Right ventricle myocardium superior (tissue), 1 donor: ENCODE measurements around the gene HSP90AA1. TPM values are rescaled to one million over a fixed set of nuclear protein-coding genes. Genes with fewer than 3 reads are reported as not detected.
"Not testable (repeated sequence)": the region's sequence is repeated elsewhere in the genome, so short reads cannot be mapped to it uniquely, and the experiment has no call there.

Experiments used
- ATAC-seq: fragments of 200-7000 bp; cut with Tn5 transposase; one replicate; pipeline ENCODE4 v1.9.1; 2020; ENCODE audit warnings: mild to moderate bottlenecking; ENCODE audit not compliant: poor library complexity
- DNase-seq: peaks from one replicate; pipeline ENCODE4 v3.0.0-alpha.2; 2020
- intact Hi-C: fragments of 100-400 bp; cut with DNase I; formaldehyde crosslinking; loops from one replicate; pipeline ENCODE4 v1.11.2; 2022
- total RNA-seq: library from RNA; stranded (reverse); fragmentation: NEBNext Ultra II Directional; extraction: Animal tissue kit (Norgen Biotek cat#: 25700); gene quantifications from one replicate; pipeline ENCODE4 v1.2.1, GENCODE V29; 2021
- donor health status: DM: no; HTN: yes; CAD: no; lungs with severe emphysema.

The HSP90AA1 gene
- total RNA-seq, 1 donor from 2014 or later, result 483 TPM

DNA sequence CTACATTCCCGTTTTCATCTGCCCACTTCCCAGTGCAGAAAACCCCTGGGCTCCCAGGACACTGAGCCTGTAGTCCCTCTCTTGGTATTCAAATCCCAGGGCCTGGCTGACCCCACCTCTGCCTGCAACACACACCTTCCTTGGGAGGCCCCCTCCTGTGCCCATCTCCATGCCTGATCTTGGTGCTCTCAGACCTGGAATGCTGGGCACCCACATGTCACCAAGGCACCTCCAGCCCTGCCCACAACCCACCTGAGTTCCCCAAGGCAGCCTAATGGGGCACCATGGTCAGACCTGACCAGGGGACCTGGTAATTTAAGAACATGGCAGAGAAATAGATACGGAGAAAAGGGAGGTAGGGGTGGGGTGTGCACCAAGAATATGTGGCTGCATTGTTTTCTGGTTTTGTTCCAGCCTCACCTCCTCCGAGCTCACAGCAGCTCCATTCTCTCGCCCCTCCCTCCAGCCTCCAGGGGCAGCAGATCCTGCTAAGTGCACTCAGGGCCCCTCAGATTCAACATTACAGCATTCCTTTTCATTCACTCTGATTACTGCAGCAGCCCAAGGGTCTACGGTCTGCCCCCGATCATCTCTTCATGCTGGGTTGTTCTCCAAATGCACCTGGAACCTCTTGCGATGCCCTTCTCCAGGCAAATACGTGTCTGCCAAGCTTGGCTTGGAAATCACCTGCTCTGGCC is 9.2 kb upstream of the HSP90AA1 start:
- no peak for ATAC-seq
- intact Hi-C loops, result loop anchor here (5.0 kb wide), 1 partner anchor 49 kb away; no protein-coding TSS in a partner anchor
- no peak for DNase-seq

DNA sequence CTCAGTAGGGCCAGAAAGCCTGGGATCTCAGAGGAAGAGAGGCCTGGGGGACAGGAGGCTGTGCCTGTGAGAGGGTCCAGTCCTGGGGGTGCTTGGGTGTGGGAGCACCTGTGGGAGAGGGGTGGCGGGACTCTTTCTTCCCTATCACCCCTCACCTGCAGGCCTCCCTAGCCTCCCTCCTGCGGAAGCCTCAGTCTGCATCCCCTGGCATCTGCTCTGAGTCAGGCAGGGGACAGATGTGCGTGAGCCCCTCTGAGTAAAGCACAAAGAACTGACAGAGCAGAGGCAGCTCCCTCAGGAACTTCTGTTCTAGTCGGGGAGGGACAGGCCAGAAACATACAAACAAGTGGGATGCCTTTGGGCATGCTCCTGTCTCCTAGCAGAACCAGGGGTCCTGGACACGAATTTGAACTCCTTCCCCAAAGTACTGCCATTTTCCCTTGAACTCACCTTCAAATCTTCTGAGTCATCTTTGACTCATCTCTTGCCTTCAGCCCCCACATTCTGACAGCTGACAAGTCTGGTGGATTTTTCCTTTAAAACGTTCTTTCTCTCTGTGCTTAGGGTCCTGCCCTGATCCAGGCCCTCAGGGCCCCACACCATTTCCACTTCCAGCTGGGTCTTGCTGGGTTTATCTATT is 8.5 kb upstream of the HSP90AA1 start:
- ATAC-seq, result no peak
- intact Hi-C loops, result loop anchor here (5.0 kb wide), 1 partner anchor 48 kb away; no protein-coding TSS in a partner anchor
- DNase-seq, result no peak

DNA sequence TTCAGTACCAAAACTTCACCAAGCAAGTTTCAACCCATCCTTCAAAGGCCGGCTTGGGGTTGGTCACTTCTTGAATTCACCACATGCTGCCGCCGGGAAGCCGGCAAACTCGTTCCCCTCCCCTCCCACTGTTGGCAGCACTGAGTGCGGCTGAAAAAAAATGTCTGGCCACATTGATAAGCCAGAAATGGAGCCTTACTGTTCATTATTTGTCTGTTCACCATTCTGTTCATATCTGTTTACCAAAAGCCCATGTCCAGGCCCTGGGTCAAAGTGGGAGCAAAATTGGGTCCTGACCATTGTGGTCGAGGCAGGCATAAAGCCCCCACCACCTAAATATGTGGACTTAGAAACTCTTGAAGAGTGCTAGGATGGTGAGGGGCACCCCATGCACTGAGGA is 7.3 kb upstream of the HSP90AA1 start:
- no peak for ATAC-seq
- intact Hi-C loops, result no loop called here
- no peak for DNase-seq

DNA sequence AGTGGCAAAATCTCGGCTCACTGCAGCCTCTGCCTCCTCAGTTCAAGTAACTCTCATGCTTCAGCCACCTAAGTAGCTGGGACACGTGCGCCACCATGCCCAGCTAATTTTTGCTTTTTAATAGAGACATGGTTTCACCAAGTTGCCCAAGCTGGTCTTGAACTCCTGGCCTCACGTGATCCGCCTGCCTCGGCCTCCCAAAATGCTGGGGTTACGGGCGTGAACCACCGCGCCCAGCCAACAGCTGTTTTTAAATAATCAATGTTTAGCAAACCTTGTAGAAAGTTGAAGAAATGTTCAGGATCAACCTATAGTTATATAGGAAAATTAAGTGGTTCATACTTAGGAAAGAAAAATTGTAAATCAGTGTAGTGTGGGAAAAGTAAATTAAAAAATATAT is 6.0 kb upstream of the HSP90AA1 start:
- DNase-seq, result no peak
- intact Hi-C loops, result no loop called here
- no peak for ATAC-seq

DNA sequence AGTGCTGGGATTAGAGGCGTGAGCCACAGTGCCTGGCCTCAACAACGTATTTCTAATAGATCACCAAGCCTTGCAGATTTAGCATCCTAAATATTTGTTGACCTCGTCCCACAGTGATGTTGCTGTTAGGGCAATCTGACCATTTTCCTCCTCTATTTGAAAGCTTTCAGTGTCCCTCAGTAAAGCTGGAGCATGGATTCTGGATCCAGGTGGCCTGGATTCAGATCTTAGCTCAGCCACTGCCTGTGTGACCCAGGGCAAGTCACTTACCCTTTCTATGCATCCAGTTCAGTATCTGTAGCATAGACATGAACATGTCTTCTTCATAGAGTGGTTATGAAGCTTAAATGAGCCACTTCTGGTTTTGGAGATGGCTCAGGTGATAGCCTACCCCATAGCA is 3.9 kb upstream of the HSP90AA1 start:
- intact Hi-C loops, result no loop called here
- no peak for ATAC-seq

DNA sequence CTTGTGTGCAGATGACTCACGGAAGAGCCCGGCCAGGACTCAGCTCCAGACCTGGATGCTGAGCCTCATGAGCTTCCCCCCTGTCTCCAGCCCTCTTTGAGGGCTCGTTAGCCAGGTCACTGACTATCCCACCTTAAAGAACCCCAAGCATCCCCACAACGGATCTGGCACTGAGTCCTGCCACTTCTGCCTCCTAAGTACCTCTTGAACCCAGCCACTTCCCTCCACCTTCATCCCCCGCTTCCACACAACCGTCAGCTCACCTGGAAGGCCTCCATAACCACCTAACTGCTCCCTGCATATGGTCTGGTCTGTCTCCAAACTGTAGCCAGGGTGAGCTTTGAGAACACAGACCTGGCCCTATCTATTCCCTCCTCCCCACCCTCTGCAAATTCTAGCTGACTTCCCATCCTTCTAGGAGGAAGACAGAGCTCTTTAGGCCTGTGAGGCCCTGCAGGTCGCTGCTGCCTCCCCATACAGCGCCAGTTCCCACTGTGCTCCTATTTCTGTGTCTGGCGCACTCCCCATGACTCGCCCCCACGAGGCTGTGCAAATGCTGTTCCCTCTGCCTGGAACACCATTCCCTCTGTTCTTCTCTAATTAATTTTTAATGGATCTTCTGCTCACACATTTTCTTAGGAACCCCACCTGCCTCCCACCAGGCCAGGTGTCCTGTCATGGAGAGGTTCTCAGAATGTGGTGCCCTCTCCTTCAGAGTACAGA is 2.9 kb upstream of the HSP90AA1 start:
- ATAC-seq (no peak), DNase-seq (no peak)
- intact Hi-C loops, result no loop called here

More for the DNA sequence above, 3.9 kb upstream of the HSP90AA1 start:
- no peak for DNase-seq

DNA sequence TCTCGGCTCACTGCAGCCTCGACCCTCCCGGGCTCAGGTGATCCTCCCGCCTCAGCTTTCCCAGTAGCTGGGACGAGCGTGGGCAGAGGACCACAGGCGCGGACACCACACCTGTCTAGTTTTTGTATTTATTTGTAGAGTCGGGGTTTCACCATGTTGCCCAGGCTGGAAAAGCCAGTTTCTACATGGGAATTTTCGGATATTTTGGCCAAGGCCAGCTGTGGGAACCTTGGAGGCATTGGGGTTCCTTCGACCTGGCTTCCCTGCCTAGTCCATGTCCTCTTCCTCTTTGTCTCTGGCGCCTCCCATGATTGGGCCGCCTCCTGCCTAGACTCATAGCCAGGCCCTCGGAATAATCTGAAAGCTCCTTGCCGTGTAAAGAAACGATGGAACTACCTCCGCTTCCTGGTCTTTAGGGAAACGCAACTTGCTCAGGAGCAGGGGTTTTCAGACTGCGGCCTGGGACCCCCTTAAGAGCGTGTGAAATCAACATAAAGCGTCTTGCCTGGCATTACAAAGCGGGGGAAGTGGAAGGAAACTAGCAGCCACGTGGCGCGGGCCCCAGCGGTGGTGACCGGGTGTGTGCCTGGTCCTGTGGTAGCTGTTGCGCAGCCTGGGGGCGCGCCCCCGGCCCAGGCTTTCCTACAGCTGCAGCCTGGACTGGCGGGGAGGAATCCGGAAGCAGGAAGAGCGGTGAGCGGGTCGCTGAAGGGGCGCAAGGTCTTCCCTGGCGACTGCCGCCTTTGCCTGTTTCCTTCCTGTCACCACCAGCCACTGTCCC is 1.4 kb upstream of the HSP90AA1 start:
- ATAC-seq, result peak; percentile 12
- intact Hi-C loops, result no loop called here
- peak; percentile 81 for DNase-seq

DNA sequence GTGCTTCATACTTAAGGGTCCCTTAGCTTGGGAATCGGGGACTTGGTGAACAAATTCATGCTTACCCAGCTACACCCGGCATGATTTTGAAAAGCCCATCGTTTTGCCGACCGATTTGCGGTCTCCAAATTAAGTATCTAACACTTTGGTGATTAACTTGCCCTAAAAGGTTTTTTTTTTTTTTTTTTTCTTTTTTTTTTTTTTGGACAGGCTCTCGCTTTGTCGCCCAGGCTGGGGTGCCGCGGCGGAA is 843 bp upstream of the HSP90AA1 start:
- intact Hi-C loops, result no loop called here
- no peak for ATAC-seq
- no peak for DNase-seq

DNA sequence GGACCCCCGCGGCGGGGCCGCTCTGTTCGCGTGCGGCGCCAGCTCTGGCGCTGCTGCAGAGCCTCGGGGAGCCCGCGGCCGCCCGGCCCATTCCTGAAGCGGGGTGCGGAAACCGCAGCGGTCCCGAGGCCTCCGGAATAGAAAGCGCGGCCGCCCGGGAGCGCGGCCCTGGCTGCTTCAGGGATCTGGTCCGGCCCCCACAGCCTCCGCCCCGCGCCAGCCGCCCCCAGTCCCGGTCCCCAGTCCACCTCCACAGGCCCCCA is 204 bp downstream of the HSP90AA1 start:
- ATAC-seq, result peak; percentile 15
- no peak for DNase-seq
- intact Hi-C loops, result no loop called here

DNA sequence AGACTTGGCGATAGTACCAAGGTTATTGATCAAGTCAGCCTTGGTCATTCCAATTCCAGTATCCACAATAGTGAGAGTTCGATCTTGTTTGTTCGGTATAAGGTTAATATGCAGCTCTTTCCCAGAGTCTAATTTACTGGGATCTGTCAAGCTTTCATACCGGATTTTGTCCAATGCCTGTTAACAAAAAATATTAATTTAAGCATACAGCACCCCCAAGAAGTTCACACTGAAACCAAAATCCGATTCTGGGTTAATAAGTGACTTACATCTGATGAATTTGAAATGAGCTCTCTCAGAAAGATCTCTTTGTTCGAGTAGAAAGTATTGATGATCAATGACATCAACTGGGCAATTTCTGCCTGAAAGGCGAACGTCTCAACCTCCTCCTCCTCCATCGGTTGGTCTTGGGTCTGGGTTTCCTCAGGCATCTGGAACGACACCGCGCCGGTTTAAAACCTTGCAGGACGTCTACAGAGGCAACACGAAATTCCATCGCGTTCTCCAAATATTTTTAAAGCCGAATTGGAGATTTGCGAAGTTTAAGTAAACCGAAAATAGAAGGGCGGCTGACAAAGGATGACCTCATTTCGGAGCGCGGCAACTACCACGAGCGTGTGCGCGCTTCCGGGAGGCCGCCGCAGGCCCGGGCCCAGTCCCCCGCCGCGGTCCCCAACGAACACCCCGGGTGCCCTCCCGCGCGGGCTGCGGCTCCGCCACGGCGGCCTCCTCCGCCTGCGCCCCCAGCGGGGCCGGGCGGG is 716 bp downstream of the HSP90AA1 start:
- DNase-seq (peak; percentile 51), ATAC-seq (peak; percentile 8)
- intact Hi-C loops, result no loop called here

DNA sequence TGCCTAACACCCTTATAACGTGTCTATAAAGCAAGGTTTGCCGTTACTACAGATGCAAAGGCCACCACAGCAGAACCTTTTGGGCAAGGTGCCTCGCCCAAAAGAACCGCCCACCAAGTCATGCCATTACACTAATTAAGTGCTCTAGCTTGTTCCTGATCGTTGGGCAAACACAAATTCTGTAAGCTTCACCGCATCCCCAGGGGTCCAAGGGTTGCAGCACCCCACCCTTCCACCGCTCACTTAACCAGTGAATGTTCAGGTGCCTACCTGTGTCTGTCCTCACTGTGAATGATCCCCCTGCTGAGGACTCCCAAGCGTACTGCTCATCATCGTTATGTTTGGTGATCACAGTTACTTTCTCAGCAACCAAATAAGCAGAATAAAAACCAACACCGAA is 1.4 kb downstream of the HSP90AA1 start:
- no peak for ATAC-seq
- intact Hi-C loops, result no loop called here
- no peak for DNase-seq

DNA sequence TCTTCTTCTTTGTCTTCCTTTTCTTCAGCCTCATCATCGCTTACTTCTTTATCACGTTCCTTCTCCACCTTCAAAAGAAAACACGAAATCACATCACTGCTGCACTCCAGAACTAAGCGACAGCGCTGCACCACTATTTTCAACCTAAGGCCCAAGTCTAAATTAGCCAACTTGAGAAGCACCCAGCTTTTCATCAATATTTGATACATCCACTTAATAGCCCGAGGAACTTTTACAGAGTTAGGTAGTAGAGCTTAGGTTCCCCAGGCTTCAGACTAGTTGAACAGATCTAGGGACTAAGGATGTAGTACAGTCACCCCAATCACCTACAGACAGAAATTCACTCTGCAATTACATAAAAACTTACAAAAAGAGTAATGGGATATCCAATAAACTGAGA is 1.9 kb downstream of the HSP90AA1 start:
- ATAC-seq (no peak), DNase-seq (no peak)
- intact Hi-C loops, result no loop called here

DNA sequence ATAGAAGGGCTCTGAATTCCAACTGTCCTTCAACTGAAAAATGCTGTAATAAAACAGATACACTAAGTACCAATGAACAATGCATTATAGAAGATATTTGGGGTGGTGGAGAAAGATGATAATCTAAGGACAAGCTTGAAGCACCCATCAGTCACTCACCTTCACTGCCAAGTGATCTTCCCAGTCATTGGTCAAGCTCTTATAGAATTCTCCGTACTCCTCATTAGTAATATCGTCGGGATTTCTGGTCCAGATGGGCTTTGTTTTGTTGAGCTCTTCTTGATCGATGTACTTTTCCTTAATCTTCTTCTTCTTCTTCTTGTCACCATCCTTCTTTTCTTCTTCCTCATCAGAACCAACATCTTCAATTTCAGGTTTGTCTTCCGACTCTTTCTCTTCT is 2.3 kb downstream of the HSP90AA1 start:
- intact Hi-C loops, ATAC-seq, DNase-seq: not testable (repeated sequence)

DNA sequence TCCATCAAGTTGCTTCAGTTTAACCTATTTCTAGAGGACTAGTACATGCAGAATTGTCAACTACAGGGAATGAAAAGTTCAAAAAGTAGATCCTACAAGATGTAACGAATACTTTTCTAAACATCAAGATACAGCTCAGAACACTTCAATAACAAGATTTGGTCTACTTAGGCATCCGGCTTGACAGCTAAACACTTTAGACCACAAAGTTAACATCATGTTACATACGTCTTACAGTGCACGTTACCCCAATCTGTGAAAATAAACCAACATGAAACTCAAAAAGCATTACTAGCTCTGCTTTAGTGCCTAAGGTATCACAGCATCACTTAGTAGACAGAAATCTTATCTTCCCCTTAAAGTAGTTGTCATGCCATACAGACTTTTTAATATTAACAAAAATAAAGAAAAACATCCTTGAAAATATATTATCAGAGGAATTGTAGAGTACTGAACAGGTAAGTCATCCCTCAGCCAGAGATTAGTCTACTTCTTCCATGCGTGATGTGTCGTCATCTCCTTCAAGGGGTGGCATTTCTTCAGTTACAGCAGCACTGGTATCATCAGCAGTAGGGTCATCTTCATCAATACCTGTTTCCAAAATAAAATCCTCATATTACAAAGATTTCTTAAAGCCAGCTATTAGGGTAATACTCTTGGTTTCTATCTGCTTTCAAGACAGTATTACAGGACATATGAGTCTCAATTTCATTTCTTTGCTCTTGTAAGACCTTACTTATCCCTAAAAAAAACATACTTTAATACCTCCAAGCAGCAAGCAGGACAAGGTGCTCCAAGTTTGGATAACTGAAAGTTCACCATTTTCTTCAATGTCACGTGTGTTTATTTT is 5.4 kb downstream of the HSP90AA1 start:
- no peak for ATAC-seq
- intact Hi-C loops, result no loop called here

DNA sequence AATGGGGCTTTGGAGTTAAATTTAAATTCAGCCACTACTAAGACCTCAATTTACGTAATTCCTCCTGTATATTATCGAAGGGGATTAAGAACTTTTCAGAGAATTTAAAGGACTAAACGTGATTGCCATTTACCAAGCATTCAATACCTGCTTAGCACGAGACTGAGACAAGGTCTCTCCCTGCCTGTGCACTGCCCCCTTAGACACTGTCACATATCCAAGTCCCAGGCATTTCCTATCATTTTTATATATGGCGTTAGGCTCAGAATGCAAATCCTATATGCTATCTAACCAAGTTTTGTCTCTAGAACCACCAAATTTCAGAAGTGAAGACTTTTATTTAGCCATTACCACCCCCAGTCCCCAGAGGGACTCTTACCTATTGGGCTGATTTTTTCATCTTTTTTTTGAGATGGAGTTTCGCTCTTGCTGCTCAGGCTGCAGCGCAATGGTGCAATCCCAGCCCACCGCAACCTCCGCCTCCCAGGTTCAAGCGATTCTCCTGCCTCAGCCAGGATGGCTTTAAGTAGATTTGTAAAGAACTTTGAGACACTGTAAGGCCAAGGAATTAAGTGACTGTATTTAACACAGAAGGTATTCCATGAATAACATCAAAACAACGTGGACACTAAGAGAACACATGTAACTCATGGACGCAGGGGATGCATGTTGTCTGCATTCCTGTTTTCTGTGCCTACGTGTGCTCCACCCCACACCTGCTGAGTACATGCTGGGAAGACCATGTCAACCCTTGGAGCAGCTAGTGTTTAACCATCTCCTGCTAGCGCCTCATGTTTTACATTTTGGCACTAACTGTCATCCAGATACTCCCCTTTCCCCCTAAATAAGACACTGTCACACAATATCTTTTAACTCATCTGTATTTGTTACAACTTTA is 6.4 kb downstream of the HSP90AA1 start:
- DNase-seq (no peak), ATAC-seq (no peak)
- intact Hi-C loops, result no loop called here

More for the DNA sequence above, 5.4 kb downstream of the HSP90AA1 start:
- DNase-seq, result no peak

DNA sequence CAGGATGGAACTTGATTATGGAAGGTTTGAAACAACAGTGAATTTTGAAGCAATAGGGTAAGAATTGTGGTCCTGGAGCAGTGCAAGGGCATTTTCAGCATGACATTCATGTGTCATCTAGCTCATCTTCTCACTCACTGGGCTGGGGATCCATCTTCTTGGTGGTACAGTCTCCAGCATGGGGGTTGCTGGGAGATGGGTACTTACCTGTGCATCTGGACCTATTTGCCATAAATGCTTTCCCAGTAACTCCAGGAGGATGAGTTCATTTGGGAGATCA is 7.2 kb downstream of the HSP90AA1 start:
- ATAC-seq (no peak), DNase-seq (no peak)
- intact Hi-C loops, result no loop called here
